GM23338 (cell line): ENCODE data around the gene GDF10. TPM values are rescaled to one million over a fixed set of nuclear protein-coding genes. Genes with fewer than 3 reads are reported as not detected.

ENCODE experiments used
- ATAC-seq: fragments of 200-7000 bp; cut with Tn5 transposase; 3 replicates; pipeline ENCODE4 v1.9.1; 2020
- DNase-seq: peaks from one replicate; pipeline ENCODE4 v3.0.0-alpha.2; 2015; ENCODE audit warnings: low spot score
- H2AFZ ChIP-seq: fragments of 200-600 bp; sonication (generic); 2 replicates; pipeline ENCODE4 v1.8.0; 2016; ENCODE audit warnings: antibody characterized with exemption, mild to moderate bottlenecking, moderate library complexity
- H3F3A ChIP-seq: fragments of 200-600 bp; sonication (generic); replicated peaks from 2 replicates; pipeline ENCODE4 v1.8.0; 2017; ENCODE audit warnings: antibody characterized with exemption, mixed run types, low read depth
- H3K27ac ChIP-seq: fragments of 200-600 bp; sonication (generic); 2 replicates; pipeline ENCODE4 v1.6.1; 2016; ENCODE audit warnings: low read depth
- H3K27me3 ChIP-seq: fragments of 200-600 bp; sonication (generic); 2 replicates; pipeline ENCODE4 v1.8.0; 2016; ENCODE audit warnings: mild to moderate bottlenecking, mixed run types, moderate library complexity; ENCODE audit not compliant: insufficient read depth
- H3K36me3 ChIP-seq: fragments of 200-600 bp; sonication (generic); 2 replicates; pipeline ENCODE4 v1.8.0; 2016; ENCODE audit warnings: mild to moderate bottlenecking; ENCODE audit not compliant: insufficient read depth
- H3K4me1 ChIP-seq: fragments of 200-600 bp; sonication (generic); 2 replicates; pipeline ENCODE4 v1.8.0; 2016; ENCODE audit warnings: mild to moderate bottlenecking, moderate library complexity; ENCODE audit not compliant: insufficient read depth
- H3K4me2 ChIP-seq: fragments of 200-600 bp; sonication (generic); 2 replicates; pipeline ENCODE4 v1.7.1; 2017; ENCODE audit warnings: mixed run types
- H3K4me3 ChIP-seq: fragments of 200-600 bp; sonication (generic); 2 replicates; pipeline ENCODE4 v1.6.1; 2016; ENCODE audit warnings: mixed run types
- H3K79me2 ChIP-seq: fragments of 200-600 bp; sonication (generic); replicated peaks from 2 replicates; pipeline ENCODE4 v1.8.0; 2017; ENCODE audit warnings: mild to moderate bottlenecking; ENCODE audit not compliant: insufficient read depth
- H3K9me2 ChIP-seq: fragments of 200-600 bp; sonication (generic); 2 replicates; pipeline ENCODE4 v1.8.0; 2017; ENCODE audit not compliant: insufficient read depth
- H4K20me1 ChIP-seq: fragments of 200-600 bp; sonication (generic); replicated peaks from 2 replicates; pipeline ENCODE4 v1.8.0; 2017; ENCODE audit warnings: mild to moderate bottlenecking; ENCODE audit not compliant: insufficient read depth
- H3K27ac Mint-ChIP-seq: 2 replicates; pipeline ENCODE4 v1.8.0; 2020; ENCODE audit warnings: inconsistent platforms, mild to moderate bottlenecking, moderate library complexity, mixed read lengths
- H3K27me3 Mint-ChIP-seq: 3 replicates; pipeline ENCODE4 v1.8.0; 2022; ENCODE audit warnings: low read depth, mild to moderate bottlenecking, moderate library complexity, mixed read lengths, inconsistent platforms; ENCODE audit not compliant: insufficient read depth, poor library complexity
- H3K36me3 Mint-ChIP-seq: 3 replicates; pipeline ENCODE4 v1.8.0; 2021; ENCODE audit warnings: low read depth, mild to moderate bottlenecking, inconsistent platforms, moderate library complexity, mixed read lengths
- H3K4me1 Mint-ChIP-seq: 3 replicates; pipeline ENCODE4 v1.8.0; 2020; ENCODE audit warnings: mild to moderate bottlenecking, inconsistent platforms, mixed read lengths
- H3K4me3 Mint-ChIP-seq: 3 replicates; pipeline ENCODE4 v1.8.0; 2021; ENCODE audit warnings: moderate library complexity, mild to moderate bottlenecking, inconsistent platforms, mixed read lengths
- H3K9me3 Mint-ChIP-seq: 3 replicates; pipeline ENCODE4 v1.8.0; 2020; ENCODE audit warnings: moderate library complexity, mild to moderate bottlenecking, inconsistent platforms, mixed read lengths
- STAT1 ChIP-seq: IDR thresholded peaks from one replicate; pipeline ENCODE4 v1.6.1; 2016; ENCODE audit warnings: antibody characterized with exemption; ENCODE audit not compliant: unreplicated experiment
- ZNF114 ChIP-seq: fragments of 250-450 bp; sonication (Bioruptor Pico); IDR thresholded peaks from 2 replicates; pipeline ENCODE4 v1.5.0; 2020; ENCODE audit warnings: mild to moderate bottlenecking, moderate library complexity
- polyA plus RNA-seq: library from polyadenylated mRNA; unstranded; fragments of >200 nt; fragmentation: Nextera tagmentation; extraction: Ambion mirVana; gene quantifications from 2 replicates; pipeline ENCODE4 v1.2.1, GENCODE V29; 2016
- total RNA-seq: library from RNA; depleted of rRNA; stranded (reverse); fragments of >200 nt; shearing (Covaris generic); gene quantifications from 2 replicates; pipeline ENCODE4 v1.2.3, GENCODE V29; 2014
- TF ChIP-seq, protein P1 (sequence below), 2 experiments: fragments of 200-600 bp in 1 of 2; sonication (generic) in 1 of 2; conservative IDR thresholded peaks; 2 replicates each; pipeline versions ENCODE4 v1.5.1 to v1.6.1; 2016 to 2017; ENCODE audit warnings: antibody characterized with exemption in 2 of 2, low read depth in 2 of 2, mild to moderate bottlenecking in 2 of 2, moderate library complexity in 1 of 2
- TF ChIP-seq, protein P2 (sequence below): IDR thresholded peaks from one replicate; pipeline ENCODE4 v1.6.1; 2018; ENCODE audit warnings: antibody characterized with exemption; ENCODE audit not compliant: unreplicated experiment

The GDF10 gene
- total and polyA plus RNA-seq, 2 experiments from 2014 or later: 0.21 TPM; not detected in 1

DNA sequence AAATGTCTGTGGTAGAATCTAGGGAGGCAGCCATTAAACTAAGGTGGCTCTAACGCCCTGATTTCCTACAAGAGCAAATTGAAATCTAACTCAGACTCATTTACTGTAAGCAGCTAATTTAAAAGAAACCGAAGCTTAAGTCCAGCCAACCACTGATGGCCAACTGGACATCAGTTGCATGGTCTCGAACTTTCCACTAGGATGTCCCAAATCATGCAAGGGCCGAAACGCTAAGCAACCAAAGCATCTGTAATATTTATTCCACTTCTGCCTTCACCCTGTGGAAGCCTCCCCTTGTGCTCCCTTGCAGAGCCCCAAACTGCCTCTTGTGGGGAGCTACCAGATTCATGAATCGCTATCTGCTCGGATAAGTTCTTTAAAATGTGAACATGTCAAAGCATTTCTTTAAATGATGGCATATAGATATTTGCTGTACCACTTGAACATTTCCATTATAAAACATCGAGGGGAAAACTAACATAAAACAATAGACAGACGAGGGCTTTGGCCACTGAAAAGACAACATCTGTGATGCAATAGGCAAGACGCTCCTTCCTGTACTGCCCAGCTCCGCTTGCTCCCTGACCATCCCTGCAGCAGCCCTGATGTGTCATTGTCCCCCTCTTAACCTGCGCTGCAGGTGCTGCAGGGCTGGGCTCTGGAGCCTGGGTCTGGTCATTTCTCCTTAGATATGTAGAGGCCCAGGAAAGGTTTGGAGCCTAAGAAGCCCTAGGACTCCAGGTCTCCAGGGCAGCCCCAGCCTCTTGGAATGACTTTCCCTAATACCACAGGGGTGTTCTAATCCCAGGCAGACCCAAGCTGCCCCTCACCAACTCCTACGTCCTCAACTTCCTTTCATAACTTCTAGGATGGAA lies 45.2 kb downstream of the GDF10 start:
- Histone ChIP-seq H3K79me2 (no peaks in the 10 kb centered on the region), H3K27me3 (no peaks in the 10 kb centered on the region), H2AFZ (peak overlapping the region; percentile 49; the same call in 1 of the 2 replicates), H3F3A (no peaks in the 10 kb centered on the region), H3K4me1 (peaks cover 7% of the 10 kb centered on the region; the same call in 1 of the 2 replicates), H3K9me2 (no peaks in the 10 kb centered on the region; the same call in 1 of the 2 replicates), H3K27ac (no peak overlapping the region), H4K20me1 (no peaks in the 10 kb centered on the region), H3K36me3 (no peaks in the 10 kb centered on the region), H3K4me3 (no peak overlapping the region), H3K4me2 (no peak overlapping the region)
- ATAC-seq (no peak), DNase-seq (no peak)
- H3K4me3 Mint-ChIP-seq: no peak overlapping the region
- H3K9me3 Mint-ChIP-seq: no peaks in the 10 kb centered on the region
- H3K4me1 Mint-ChIP-seq: peaks cover 24% of the 10 kb centered on the region
- no peak overlapping the region for H3K27ac Mint-ChIP-seq
- H3K36me3 Mint-ChIP-seq: no peaks in the 10 kb centered on the region
- peaks cover 3% of the 10 kb centered on the region for H3K27me3 Mint-ChIP-seq
- TF ChIP-seq, protein P1, sequence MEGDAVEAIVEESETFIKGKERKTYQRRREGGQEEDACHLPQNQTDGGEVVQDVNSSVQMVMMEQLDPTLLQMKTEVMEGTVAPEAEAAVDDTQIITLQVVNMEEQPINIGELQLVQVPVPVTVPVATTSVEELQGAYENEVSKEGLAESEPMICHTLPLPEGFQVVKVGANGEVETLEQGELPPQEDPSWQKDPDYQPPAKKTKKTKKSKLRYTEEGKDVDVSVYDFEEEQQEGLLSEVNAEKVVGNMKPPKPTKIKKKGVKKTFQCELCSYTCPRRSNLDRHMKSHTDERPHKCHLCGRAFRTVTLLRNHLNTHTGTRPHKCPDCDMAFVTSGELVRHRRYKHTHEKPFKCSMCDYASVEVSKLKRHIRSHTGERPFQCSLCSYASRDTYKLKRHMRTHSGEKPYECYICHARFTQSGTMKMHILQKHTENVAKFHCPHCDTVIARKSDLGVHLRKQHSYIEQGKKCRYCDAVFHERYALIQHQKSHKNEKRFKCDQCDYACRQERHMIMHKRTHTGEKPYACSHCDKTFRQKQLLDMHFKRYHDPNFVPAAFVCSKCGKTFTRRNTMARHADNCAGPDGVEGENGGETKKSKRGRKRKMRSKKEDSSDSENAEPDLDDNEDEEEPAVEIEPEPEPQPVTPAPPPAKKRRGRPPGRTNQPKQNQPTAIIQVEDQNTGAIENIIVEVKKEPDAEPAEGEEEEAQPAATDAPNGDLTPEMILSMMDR (conservative IDR thresholded peaks at IDR 0.05; ENCODE audit: low read depth in 2 of 2): no peak
- TF ChIP-seq STAT1: no peak
- no peak for TF ChIP-seq ZNF114 (CRISPR knock-in tag)

DNA sequence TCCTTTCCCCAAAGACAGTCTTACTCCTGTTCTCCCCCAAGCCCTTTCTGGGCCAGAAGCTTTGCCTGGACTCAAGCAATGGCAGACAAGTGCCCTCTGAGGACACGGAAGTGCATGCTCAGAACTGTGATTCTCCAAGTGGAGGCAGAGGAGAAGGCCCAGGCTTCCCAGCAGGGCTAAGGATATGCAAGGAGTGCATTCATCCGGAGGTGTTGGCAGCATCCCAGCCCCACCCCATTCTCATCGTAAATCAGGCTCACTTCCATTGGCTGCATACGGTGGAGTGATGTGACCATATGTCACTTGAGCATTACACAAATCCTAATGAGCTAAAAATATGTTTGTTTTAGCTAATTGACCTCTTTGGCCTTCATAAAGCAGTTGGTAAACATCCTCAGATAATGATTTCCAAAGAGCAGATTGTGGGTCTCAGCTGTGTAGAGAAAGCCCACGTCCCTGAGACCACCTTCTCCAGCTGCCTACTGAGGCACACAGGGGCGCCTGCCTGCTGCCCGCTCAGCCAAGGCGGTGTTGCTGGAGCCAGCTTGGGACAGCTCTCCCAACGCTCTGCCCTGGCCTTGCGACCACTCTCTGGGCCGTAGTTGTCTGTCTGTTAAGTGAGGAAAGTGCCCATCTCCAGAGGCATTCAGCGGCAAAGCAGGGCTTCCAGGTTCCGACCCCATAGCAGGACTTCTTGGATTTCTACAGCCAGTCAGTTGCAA lies 46.7 kb downstream of the GDF10 start:
- Histone ChIP-seq H4K20me1 (no peaks in the 10 kb centered on the region), H3K27me3 (no peaks in the 10 kb centered on the region), H2AFZ (no peak overlapping the region), H3K4me2 (no peak overlapping the region), H3K9me2 (no peaks in the 10 kb centered on the region; the same call in 1 of the 2 replicates), H3K79me2 (no peaks in the 10 kb centered on the region), H3K27ac (no peak overlapping the region), H3K36me3 (no peaks in the 10 kb centered on the region), H3K4me1 (peaks cover 7% of the 10 kb centered on the region; the same call in 1 of the 2 replicates), H3F3A (no peaks in the 10 kb centered on the region), H3K4me3 (no peak overlapping the region)
- no peaks in the 10 kb centered on the region for H3K36me3 Mint-ChIP-seq
- H3K9me3 Mint-ChIP-seq: no peaks in the 10 kb centered on the region
- TF ChIP-seq, protein P2, sequence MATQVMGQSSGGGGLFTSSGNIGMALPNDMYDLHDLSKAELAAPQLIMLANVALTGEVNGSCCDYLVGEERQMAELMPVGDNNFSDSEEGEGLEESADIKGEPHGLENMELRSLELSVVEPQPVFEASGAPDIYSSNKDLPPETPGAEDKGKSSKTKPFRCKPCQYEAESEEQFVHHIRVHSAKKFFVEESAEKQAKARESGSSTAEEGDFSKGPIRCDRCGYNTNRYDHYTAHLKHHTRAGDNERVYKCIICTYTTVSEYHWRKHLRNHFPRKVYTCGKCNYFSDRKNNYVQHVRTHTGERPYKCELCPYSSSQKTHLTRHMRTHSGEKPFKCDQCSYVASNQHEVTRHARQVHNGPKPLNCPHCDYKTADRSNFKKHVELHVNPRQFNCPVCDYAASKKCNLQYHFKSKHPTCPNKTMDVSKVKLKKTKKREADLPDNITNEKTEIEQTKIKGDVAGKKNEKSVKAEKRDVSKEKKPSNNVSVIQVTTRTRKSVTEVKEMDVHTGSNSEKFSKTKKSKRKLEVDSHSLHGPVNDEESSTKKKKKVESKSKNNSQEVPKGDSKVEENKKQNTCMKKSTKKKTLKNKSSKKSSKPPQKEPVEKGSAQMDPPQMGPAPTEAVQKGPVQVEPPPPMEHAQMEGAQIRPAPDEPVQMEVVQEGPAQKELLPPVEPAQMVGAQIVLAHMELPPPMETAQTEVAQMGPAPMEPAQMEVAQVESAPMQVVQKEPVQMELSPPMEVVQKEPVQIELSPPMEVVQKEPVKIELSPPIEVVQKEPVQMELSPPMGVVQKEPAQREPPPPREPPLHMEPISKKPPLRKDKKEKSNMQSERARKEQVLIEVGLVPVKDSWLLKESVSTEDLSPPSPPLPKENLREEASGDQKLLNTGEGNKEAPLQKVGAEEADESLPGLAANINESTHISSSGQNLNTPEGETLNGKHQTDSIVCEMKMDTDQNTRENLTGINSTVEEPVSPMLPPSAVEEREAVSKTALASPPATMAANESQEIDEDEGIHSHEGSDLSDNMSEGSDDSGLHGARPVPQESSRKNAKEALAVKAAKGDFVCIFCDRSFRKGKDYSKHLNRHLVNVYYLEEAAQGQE: no peak
- no peak overlapping the region for H3K4me3 Mint-ChIP-seq
- H3K27me3 Mint-ChIP-seq: peaks cover 4% of the 10 kb centered on the region
- H3K27ac Mint-ChIP-seq: peak overlapping the region; percentile 36; the same call in 1 of the 2 replicates
- ATAC-seq: no peak
- DNase-seq: no peak
- H3K4me1 Mint-ChIP-seq: peaks cover 19% of the 10 kb centered on the region
